22Rv1 (cell line): Measurements from ENCODE around the gene ITPRIPL2.

ENCODE experiments used
- H3K27ac ChIP-seq: fragments of 450-650 bp; 2 replicates; pipeline ENCODE4 v1.5.1; 2017
- CTCF ChIP-seq: fragments of 450-650 bp; IDR thresholded peaks from 2 replicates; pipeline ENCODE4 v1.5.1; 2017; ENCODE audit warnings: mild to moderate bottlenecking
- ZFX ChIP-seq: fragments of 450-650 bp; IDR thresholded peaks from 2 replicates; pipeline ENCODE4 v1.6.1; 2017; ENCODE audit warnings: antibody characterized with exemption, borderline replicate concordance

Gene ITPRIPL2

GRCh38 chr16:19128454-19129200, 14.9 kb downstream of the ITPRIPL2 start:
- no peak overlapping the region for H3K27ac ChIP-seq
- TF ChIP-seq CTCF: no peak
- no peak for TF ChIP-seq ZFX

GRCh38 chr16:19130385-19130784, 16.6 kb downstream of the ITPRIPL2 start:
- no peak overlapping the region for H3K27ac ChIP-seq
- no peak for TF ChIP-seq CTCF
- TF ChIP-seq ZFX: no peak

- H3K27ac ChIP-seq: peak overlapping the region; percentile 19; the same call in 1 of the 2 replicates
- TF ChIP-seq ZFX (no peak), CTCF (no peak)
Observed at GRCh38 chr16:19130852-19131824, 17.4 kb downstream of the ITPRIPL2 start.

GRCh38 chr16:19131825-19132218, 18.1 kb downstream of the ITPRIPL2 start:
- H3K27ac ChIP-seq: peak overlapping the region; percentile 19; the same call in 1 of the 2 replicates
- TF ChIP-seq CTCF: no peak
- TF ChIP-seq ZFX: no peak

GRCh38 chr16:19132255-19132654, 18.5 kb downstream of the ITPRIPL2 start:
- TF ChIP-seq ZFX (no peak), CTCF (no peak)
- no peak overlapping the region for H3K27ac ChIP-seq

GRCh38 chr16:19132898-19133297, 19.1 kb downstream of the ITPRIPL2 start:
- H3K27ac ChIP-seq: no peak overlapping the region
- TF ChIP-seq CTCF (no peak), ZFX (no peak)
